Measurements from ENCODE around the gene SIT1.

- no peak for TF ChIP-seq CTCF (optimal IDR thresholded peaks at IDR 0.05 in 1 of 3, IDR thresholded peaks at IDR 0.05 in 1 of 3, conservative IDR thresholded peaks at IDR 0.05 in 1 of 3; ENCODE audit: extremely low read depth in 1 of 3, insufficient read depth in 2 of 3, low read length in 3 of 3)
- TF ChIP-seq EZH2 (IDR thresholded peaks at IDR 0.05; ENCODE audit: low read length): no peak
Observed at GRCh38 chr9:35685506-35685905, 34.8 kb upstream of the SIT1 start.
